Pancreas (tissue), 10 donors: Measurements from ENCODE around the gene CD247. TPM values are rescaled to one million over a fixed set of nuclear protein-coding genes. Genes with fewer than 3 reads are reported as not detected.

Experiments
- ATAC-seq, 4 donors: fragments of 200-7000 bp; cut with Tn5 transposase; one replicate each; pipeline versions ENCODE4 v1.8.0 to v1.9.1; 2020; ENCODE audit warnings: mild to moderate bottlenecking in 4 of 4, moderate library complexity in 4 of 4
- DNase-seq, 6 donors: peaks; one replicate each; pipeline ENCODE4 v3.0.0-alpha.2; 2020
- FAIRE-seq: peaks from 2 replicates; lab custom pipeline; 2012; peaks lifted over from hg19 to GRCh38; lab: Jason Lieb, UNC
- H3K27ac ChIP-seq, 4 donors: fragments of 200-600 bp; sonication (generic); 1 replicate in 3 of 4; 2 replicates in 1 of 4; pipeline versions ENCODE4 v1.5.0 to v1.8.0; 2020
- H3K27me3 ChIP-seq, 4 donors: fragments of 200-600 bp; one replicate each; pipeline ENCODE4 v1.8.0; 2021
- H3K36me3 ChIP-seq, 3 donors: fragments of 200-600 bp; sonication (generic) in 1 of 3; one replicate each; pipeline versions ENCODE4 v1.5.0 to v1.8.0; 2020 to 2021
- H3K4me1 ChIP-seq, 3 donors: fragments of 200-600 bp; one replicate each; pipeline ENCODE4 v1.8.0; 2021
- H3K4me3 ChIP-seq, 4 donors: fragments of 200-600 bp; sonication (generic) in 2 of 4; one replicate each; pipeline versions ENCODE4 v1.5.0 to v1.8.0; 2020 to 2021
- H3K9me3 ChIP-seq, 4 donors: fragments of 200-600 bp; one replicate each; pipeline ENCODE4 v1.8.0; 2021
- WGBS, 2 donors: extraction: QIAGEN DNeasy Blood & Tissue Kit; methylation state at CpG; one replicate each; pipeline ENCODE4 v1.1.7; 2013; 5-methylcytosine and 5-hydroxymethylcytosine counted together
- intact Hi-C, 3 donors: fragments of 100-400 bp; cut with DNase I; formaldehyde crosslinking; loops; one replicate each; pipeline versions ENCODE4 v1.11.1 to v1.14.2; 2022
- polyA plus RNA-seq, 2 donors: library from polyadenylated mRNA; stranded (reverse); fragments of 200-250 nt; gene quantifications; one replicate each; pipeline ENCODE4 v1.2.3, GENCODE V29; 2013
- total RNA-seq, 6 donors: library from RNA; stranded (reverse); fragmentation: NEBNext Ultra II Directional in 4 of 6; extraction: Animal tissue kit (Norgen Biotek cat#: 25700) in 4 of 6; gene quantifications; one replicate each; pipeline versions ENCODE4 v1.2.1 to v1.2.4, GENCODE V29; 2021 to 2023
- TF ChIP-seq, protein P1 (sequence below), 4 donors: fragments of 200-600 bp; sonication (generic) in 3 of 4; IDR thresholded peaks; one replicate each; pipeline versions ENCODE4 v1.5.0 to v1.8.0; 2021; ENCODE audit warnings: antibody characterized with exemption in 4 of 4
- donor health status: healthy with polysubstance abuse.
- donor health status: DM: no; HTN: no; CAD: no; lungs with moderate emphysema.
- donor health status: DM: no; HTN: no; CAD: no.
- donor health status: control.
- donor health status: control.
- donor health status: Bipolar disorder and iron deficiency.
- donor health status: DM: yes; HTN: yes; CAD: no.
- donor health status: DM: no; HTN: no; CAD: no.
- donor health status: DM: no; HTN: no; CAD: no.
- donor health status: DM: yes; HTN: yes; CAD: no.

Gene CD247
- under 1 TPM in 5 of 6 donors, not detected in 1; 0.14 to 0.95 (median 0.78) TPM for total RNA-seq
- under 1 TPM; 0.34 to 0.56 TPM for polyA plus RNA-seq

DNA sequence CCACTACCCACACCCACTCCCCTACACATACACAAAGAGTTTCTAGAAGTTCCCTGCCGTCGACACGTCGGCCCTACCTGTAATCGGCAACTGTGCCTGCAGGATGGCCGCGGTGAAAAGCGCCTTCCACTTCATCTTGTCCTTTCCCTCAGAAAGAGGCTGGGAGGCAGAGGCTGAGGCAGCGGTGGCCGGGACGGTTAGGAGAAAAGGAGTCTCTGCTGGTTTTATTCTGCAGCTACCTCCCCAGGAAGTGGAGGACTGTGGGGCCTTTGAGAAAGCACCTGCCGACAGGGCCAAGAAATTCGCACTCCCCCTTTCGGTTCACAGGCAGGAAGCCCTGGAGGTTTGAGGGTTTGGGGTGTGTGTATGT lies at the start of gene CD247:
Gene CD247, minus strand, starts transcription at position 199 of the 370 bp plus-strand sequence. Its CDS starts 64 bp downstream, at position 135.
- DNase-seq: no peak
- intact Hi-C loops: no loop called here

DNA sequence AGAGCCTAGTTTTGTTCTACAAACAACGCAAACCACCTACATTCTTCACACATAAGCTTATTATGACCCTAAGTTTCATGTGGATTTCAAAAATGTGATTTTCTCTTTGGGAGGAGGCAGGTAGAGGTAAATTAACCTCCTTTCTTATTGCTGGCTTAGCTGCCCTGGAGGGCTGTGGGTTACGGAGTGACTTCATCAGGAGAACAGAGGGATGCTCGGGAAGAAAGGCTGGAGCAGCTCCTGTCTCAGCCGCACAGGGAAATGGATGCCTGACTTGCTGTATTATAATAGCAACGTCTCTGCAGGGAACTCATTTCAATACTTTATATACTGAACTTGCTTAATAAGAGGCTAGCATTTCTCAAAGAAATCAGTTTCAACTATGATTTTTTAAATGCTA lies 49.3 kb upstream of the CD247 start:
- Histone ChIP-seq H3K9me3 (no peaks in the 10 kb centered on the region), H3K27ac (no peak overlapping the region), H3K27me3 (no peaks in the 10 kb centered on the region), H3K4me3 (no peak overlapping the region), H3K36me3 (no peaks in the 10 kb centered on the region), H3K4me1 (no peaks in the 10 kb centered on the region)
- ATAC-seq (no peak), DNase-seq (no peak), FAIRE-seq (no peak)
- WGBS, 2 donors: 78 to 80% methylated on average over 5 of the region's 5 CpGs
- TF ChIP-seq, protein P1, sequence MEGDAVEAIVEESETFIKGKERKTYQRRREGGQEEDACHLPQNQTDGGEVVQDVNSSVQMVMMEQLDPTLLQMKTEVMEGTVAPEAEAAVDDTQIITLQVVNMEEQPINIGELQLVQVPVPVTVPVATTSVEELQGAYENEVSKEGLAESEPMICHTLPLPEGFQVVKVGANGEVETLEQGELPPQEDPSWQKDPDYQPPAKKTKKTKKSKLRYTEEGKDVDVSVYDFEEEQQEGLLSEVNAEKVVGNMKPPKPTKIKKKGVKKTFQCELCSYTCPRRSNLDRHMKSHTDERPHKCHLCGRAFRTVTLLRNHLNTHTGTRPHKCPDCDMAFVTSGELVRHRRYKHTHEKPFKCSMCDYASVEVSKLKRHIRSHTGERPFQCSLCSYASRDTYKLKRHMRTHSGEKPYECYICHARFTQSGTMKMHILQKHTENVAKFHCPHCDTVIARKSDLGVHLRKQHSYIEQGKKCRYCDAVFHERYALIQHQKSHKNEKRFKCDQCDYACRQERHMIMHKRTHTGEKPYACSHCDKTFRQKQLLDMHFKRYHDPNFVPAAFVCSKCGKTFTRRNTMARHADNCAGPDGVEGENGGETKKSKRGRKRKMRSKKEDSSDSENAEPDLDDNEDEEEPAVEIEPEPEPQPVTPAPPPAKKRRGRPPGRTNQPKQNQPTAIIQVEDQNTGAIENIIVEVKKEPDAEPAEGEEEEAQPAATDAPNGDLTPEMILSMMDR (IDR thresholded peaks at IDR 0.05): no peak
- intact Hi-C loops: no loop called here

More for the DNA sequence above, at the start of gene CD247:
- Histone ChIP-seq H3K27ac (no peak within 1 kb of the TSS), H3K4me1 (no peaks in the 10 kb centered on the region), H3K4me3 (no peak within 1 kb of the TSS), H3K36me3 (no peaks in the 10 kb centered on the region), H3K9me3 (no peaks in the 10 kb centered on the region), H3K27me3 (peaks cover 0 to 3% (median 0%) of the 10 kb centered on the region in 4 donors)
- ATAC-seq: peak in 1 of 4 donors; percentile 22
- FAIRE-seq: no peak
- WGBS, 2 donors: 87% methylated on average over 14 of the region's 14 CpGs
- TF ChIP-seq, protein P1 (IDR thresholded peaks at IDR 0.05): no peak

DNA sequence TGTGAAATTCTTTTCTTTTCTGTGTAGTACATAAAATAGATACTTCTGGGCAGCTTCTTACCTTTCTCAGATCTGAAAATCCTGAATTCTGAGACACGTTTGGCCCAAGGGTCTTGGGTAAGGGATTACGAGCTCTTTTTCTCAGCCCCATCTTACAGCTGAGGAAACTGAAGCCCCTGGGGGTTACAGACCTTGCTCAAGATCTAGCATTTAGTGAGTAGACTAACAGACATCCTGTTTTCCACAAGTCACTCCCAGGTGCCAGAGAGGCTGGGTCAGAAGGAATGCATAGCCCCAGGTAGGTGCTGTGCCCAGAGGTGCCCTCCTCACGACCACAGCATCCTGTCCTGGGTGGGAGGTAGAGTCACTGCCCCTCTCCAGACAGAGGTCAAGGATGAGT lies 48.4 kb upstream of the CD247 start:
- Histone ChIP-seq H3K27me3 (no peaks in the 10 kb centered on the region), H3K27ac (no peak overlapping the region), H3K4me3 (no peak overlapping the region), H3K4me1 (no peaks in the 10 kb centered on the region), H3K36me3 (no peaks in the 10 kb centered on the region), H3K9me3 (no peaks in the 10 kb centered on the region)
- intact Hi-C loops: no loop called here
- DNase-seq: no peak
- no peak for FAIRE-seq
- TF ChIP-seq, protein P1 (IDR thresholded peaks at IDR 0.05): no peak
- 73 to 86% methylated on average over 3 of the region's 3 CpGs for WGBS, 2 donors
- no peak for ATAC-seq

DNA sequence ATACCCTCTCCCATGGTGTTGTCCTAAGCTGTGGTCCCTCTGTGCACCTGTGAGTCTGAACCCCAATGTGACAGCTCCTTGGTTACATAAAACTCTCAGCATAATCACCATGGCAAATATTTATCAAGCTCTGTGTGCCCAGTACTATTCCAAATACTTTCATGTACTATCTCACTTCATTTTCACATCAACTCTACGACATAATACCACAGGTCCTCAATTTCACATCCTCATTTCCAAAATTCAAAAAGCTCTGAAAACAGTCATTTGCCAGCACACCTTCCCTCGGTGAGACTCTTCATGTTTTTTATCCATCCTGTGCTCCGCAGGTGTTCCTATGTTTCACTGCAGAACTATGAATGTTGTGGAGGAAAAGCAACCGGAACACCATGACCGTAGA lies 47.6 kb upstream of the CD247 start:
- 66 to 70% methylated on average over 5 of the region's 5 CpGs for WGBS, 2 donors

More for the DNA sequence above, 47.6 kb upstream of the CD247 start:
- Histone ChIP-seq H3K36me3 (no peaks in the 10 kb centered on the region), H3K4me3 (no peak overlapping the region), H3K4me1 (no peaks in the 10 kb centered on the region), H3K27ac (no peak overlapping the region), H3K9me3 (no peaks in the 10 kb centered on the region), H3K27me3 (no peaks in the 10 kb centered on the region)
- intact Hi-C loops: no loop called here
- TF ChIP-seq, protein P1 (IDR thresholded peaks at IDR 0.05): no peak
- ATAC-seq (no peak), DNase-seq (no peak), FAIRE-seq (no peak)
